ENCODE measurements around the gene DCAF15.
A peak's percentile ranks its signal among the peaks of the same experiment; 100 is the strongest.
"Not testable (repeated sequence)": the region's sequence is repeated elsewhere in the genome, so short reads cannot be mapped to it uniquely, and the experiment has no call there.

Gene DCAF15

DNA sequence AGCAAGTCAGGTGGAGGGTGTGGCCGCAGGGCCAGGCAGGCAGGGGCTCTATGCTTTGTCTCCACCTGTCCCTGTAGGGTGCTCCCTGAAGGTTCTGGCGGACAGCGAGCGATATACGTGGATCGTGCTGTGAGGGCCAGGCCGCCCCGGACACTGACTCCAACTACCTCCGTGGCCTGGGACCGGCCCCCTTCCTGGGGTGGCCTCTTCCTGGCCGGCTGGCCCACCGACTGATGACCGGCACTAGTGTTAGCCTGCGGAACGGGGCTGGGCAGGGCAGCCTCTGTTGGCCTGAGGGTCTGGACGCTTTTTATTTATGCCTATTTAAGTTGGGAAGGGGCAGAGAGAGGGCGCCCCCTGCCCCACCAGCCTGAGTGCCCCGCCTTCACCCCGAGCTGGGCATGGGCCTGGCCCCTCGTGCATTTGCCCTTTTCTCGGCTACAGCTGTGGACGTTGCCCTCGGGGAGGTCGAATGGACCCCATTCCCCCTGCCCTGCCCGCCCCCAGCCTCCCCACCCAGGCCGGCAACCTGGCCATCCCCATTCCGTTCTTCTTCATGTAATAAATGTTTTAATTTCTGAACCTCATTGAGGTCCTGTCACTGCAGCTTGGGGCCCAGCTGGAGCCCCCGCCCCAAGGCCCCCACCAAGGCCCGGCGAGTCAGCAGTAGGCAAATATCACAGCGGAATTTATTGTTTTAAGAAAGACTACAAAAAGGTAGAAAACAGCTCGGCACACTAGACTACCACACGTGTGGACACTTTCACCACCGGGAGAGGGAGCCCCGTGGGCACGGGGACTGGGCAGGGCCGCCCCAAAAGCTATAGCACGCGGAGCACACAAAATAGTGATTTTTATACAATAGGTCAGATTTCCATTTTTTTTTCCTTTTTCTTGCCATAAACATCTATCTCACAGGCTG is 8.8 kb downstream of the DCAF15 start:
- DNase-seq: no peak

DNA sequence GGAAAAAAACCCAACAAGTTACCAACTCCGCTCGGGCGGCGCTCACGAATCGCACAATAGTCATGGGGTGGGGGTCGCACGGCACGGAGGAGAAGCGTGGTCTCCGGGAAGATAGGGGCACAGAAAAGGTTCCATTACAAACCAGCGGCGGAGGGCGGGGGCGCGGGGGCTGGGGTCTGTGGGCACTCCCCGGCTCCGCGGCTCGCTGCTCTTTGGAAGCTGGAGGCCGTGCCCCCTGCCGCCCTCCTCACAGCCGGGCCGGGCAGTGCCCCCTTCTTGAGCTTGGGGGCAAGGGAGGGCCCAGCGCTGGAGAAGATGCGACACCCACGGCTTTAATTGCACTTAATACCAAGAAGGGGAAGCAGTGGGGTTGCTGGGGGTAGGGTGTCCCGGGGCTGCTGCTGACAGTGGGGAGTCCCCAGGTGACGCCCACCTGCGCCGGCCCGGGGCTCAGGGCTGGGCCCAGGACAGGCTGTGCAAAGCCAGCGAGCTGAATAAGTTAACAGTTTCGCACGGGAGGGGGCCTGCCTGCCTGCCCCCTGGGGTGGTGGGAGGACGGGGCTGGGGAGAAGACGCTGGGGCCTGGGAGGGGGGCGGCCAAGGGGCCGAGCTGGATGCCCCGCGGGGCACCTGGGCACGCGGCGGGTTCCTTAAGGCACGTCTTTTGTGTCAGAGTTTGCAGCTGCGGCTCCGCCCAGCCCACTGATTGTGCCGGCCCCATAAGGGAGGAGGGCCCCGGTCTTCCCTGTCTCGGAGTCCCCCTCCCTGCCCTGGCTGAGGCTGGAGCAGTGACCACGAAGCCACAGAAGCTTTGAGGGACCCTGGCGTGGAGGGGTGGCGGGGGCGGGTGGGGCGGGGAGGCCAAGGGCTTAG is 9.8 kb downstream of the DCAF15 start:
- no peak for DNase-seq

DNA sequence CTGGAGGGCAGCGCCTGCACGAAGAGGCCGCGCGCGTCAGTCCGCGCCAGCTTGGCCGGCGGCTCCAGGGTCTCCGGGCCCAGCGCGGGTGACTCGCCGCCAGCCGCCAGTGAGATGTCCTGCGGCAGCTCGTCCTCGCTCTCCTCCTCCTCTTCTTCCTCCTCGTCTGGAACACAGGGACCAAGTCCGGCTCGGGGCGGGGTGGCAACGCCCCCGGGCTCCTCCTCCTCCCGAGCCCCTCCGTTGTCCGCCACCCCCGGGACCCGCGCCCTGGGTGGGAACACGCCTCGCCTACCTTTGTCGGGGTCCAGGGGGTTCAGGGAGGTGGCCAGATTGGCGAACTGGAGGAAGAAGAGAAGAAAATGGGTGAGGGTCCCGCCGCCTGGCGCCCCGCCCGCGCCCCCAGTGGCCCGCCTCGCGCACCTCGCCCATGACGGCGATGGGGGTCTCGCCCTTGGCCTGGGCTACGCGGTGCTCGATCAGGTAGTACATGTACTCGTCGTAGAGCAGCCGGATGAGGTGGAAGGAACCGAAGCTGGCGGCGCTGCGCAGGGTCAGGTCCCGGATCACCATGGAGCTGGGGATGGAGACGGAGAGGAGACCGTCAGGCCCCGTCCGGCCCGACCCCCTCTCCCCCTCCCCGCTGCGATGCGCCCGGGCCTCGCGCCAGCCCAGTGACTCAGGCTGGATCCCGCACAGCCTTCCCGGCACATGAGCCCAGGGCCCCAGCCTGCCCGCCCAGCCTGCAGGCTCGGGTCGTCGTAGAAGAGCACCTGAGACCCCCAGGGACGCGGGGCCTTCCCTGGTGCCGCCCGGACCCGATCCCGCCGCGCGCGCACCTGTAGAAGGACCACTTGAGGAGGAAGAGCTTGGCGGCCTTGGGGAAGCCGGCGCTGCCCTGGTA is 10.6 kb downstream of the DCAF15 start:
- DNase-seq: no peak

DNA sequence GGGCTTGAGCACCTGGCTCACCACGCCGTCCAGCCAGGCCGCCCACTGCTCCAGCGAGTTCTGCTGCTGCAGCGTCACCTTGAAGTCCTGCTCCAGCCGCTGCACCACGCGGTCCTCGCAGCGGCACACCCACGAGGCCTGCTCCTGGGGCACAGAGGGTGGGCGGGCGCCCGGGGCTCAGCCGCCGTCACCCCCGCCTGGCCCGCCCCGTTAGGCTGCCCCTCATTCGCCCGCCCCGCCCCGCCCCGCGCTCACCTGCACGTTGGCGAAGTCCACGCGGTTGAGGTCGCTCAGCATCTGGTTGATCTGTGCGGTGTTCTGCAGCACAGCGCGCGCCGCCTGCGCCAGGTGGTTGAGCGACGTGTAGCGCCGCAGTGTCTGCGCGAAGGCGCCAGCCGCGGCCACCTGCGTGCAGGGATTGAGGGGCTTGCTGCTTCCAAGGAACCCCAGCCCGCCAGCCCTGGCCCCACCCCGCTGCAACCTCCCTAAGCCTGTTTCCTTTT is 11.3 kb downstream of the DCAF15 start:
- DNase-seq: no peak

DNA sequence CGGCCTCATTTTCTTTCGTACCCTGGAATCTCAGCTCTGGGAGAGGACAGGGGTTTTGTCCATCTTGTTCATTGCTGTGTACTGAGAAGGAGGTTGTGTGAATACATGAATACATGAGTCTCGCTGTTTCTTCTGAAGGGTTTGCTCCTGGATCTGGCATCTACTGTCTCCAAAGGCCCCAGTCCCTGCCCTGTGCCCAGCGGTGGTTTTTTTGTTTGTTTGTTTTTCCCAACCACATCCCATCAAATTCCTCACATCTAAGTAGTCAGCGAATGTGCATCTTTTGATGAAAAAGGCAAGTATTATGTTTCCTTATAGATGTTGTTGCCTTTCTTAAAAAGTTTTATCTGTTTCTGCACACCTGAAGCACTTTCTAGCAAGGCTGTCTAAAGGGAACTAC is 12.5 kb downstream of the DCAF15 start:
- no peak for DNase-seq

DNA sequence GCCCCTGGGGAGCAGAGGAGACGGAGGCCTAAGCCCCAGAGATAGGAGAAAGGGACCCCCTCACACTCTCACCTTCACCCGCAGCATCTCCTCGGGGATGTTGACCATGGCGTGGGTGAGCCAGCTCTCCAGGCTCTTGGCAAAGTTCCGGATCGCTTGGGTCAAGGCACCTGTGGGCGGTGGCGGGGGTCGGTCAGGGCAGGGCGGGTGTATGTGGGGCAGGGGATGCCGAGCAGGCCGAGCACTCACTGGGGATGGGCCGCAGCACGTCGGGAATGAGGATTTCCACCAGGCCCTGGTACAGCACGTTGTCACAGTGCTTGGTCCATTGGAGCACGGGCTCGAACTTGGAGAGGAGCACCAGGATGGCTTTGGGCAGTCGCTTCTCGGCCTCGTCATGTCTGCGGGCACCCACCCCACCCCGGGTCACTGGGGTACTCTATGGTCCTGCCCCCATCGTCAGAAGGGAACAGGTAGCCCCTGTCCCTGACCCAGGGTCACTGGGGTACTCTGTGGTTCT is 13.1 kb downstream of the DCAF15 start:
- no peak for DNase-seq

DNA sequence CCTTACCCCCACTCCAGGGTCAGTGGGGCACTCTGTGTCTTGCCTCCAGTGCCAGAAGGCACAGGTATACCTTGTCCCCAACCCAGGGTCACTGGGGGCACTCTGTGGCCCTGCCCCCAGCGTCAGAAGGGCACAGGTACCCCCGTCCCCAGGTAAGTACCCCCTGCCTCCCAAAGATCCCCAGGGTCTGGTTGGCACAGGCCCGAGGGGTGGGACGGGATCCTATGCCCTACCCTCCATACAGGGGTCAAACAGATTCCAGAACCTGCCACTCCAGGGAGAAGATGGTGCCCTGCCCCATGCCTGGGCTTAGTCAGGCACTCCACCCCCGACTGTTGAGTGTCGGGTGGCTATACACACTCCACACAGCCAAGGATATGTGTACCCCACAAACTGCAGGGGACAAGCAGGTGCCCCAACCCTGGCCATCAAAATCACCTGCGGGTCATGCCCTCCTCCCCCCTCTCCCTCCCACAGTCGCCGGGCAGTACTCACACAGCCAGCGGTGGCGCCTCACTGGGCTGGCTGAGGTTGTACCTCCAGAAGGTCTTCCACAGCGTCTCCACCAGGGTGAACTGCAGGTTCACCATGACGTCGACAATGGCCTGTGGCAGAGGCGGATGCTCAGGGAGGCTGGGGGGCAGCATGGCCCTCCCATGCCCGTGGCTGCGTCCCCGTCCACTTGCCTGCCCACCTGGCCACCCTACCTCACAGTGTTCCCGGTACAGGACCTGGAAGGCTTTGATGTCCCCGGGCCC is 13.8 kb downstream of the DCAF15 start:
- no peak for DNase-seq

DNA sequence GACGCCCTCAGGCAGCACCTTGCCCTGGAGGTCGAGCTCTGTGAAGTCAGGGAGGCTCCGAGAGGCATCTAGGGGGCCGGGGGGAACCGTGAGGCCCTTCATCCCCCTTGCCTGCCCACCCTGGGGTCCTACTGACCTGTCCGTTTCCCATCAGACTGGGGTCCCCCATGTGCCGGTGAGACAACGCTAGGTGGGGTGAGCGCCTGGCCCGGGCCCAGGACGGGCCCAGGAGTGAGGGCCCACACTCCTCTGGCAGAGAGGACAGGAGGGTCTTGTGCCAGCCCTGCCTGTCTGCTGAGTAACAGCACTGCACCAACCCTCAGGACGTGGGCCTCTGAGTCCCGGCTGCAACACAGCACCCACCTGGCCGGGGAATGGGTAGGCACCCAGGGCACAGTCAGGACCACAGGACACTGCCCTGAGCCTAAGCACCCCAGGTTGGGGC is 14.4 kb downstream of the DCAF15 start:
- DNase-seq: no peak

DNA sequence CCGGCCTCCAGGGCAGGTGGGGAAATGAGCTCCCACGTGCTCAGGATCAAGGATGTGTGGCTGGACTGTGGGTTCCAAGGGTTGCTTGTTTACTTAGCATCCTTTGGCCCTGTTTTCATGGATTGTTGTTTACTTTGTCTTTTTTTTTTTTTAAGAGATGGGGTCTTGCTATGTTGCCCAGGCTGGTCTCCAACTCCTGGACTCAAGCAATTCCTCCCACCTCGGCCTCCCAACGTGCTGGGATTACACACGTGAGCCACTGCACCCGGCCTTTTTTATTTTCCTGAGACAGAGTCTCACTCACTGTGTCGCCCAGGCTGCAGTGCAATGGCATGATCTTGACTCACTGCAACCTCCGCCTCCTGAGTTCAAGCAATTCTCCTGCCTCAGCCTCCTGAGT is 14.9 kb downstream of the DCAF15 start:
- not testable (repeated sequence) for DNase-seq

DNA sequence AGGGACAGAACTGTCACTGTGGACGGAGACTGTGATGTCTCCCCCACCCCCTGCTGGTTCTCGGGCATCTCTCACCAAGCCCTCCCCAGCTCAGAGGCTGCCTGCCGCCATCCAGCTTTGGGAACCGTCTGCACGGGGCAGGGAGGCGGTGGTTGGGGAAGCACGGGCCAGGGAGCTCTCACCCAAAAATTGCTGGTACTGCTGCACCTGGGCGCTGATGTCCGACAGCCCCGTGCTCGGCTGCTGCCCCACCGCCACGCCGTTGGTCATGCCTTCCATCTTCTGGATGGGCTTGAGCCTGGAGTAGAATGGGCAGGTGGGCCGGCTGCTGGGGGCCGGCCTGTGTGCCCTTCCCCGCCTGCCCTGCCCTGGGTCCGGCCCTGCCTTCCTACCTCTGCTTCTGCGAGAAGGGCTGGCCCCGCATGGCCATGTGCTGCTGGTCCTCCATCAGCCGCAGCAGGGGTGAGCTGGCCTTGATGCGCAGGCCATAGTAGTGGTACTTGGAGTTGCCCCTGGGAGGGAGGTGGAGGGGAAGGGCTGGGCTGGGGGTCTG is 16.1 kb downstream of the DCAF15 start:
- no peak for DNase-seq

DNA sequence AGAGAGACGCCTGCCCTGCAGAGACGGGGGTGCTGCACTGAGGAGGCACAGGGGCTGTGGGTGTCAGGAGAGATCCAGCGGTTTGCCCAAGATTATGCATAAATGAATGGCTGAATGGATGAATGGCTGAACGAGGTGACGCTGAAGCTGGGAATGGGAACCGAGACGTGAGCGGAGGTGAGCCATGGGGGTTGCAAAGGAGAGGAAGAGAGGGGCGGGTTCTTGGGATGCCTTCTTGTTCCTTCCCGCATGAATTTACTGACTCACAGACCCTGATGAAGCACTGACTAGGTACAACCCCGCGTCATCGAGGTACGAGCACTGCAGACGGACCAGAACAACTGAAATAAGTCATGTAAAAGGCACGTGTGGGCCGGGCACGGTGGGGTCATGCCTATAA is 16.7 kb downstream of the DCAF15 start:
- no peak for DNase-seq

DNA sequence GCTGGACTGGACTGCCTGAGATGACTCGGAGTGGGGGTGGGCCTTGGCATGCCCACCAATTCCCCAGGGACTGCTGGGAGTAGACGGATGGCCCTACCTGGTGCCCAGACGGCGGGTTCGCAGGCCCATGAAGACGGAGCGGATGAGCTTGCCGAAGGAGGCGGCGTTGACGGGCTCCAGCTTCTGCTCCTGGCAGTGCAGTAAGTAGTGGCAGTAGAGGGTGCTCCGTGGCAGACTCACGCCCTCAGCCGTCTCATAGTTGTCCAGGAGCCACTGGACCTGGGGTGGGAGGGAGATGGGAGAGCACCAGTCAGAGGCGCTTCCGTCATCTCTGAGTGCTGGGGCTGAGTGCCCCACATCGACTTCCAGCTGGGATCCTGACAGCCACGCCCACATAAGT is 17.6 kb downstream of the DCAF15 start:
- no peak for DNase-seq

DNA sequence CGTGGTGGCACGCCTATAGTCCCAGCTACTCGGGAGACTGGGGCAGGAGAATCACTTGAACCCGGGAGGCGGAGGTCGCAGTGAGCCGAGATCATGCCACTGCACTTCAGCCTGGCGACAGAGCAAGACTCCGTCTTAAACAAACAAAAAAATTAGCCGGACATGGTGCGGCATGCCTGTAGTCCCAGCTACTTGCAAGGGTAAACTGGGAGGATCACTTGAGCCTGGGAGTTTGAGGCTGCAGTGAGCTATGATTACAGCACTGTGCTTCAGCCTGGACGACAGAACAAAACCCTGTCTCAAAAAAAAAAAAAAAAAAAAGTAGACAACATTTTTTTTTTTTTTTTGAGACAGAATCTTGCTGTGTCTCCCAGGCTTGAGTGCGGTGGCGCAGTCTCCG is 19.6 kb downstream of the DCAF15 start:
- not testable (repeated sequence) for DNase-seq

DNA sequence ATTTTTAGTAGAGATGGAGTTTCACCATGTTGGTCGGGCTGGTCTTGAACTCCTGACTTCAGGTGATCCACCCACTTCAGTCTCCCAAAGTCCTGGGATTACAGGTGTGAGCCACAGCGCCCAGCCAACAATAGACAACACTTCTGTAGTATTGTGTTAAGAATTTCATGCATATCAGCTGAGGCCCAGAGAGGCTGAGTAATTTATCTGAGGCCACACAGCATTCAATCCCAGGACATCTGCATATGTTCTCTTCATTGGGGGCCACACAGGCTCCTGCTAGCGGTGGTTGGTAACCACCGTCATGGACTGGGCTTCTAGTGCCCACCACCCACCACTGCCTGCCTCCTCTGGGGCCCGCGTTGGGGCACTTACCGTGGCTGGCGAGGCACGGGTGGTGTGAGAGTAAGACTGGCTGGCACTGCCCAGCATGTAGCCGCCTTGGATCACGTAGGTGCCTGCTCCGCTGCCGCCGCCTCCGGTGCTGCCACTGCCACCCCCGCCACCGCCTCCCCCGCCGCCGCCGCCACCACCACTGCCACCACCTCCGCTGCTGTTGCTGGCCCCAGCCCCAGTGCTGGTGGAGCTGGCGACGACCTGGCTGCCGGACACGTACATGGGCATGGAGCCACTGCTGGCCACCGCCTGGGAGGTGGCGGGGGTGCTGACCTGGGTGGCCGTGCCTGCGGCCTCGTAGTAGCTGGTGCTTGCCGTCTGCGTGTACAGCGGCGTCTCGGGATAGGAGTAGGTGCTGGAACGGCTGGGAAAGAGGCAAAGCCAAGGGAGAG is 20.3 kb downstream of the DCAF15 start:
- DNase-seq: no peak

DNA sequence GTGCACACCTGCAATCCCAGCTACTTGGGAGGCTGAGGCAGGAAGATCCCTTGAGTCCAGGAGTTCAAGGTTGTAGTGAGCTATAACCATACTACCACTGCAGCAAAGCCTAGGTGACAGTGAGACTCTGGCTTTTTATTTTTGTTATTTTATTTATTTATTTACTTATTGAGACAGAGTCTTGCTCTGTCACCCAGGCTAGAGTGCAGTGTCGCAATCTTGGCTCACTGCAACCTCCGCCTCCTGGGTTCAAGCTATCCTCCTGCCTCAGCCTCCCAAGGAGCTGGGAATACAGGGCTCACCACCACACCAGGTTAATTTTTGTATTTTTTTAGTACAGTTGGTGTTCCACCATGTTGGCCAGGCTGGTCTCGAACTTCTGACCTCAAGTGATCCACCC is 21.2 kb downstream of the DCAF15 start:
- not testable (repeated sequence) for DNase-seq

DNA sequence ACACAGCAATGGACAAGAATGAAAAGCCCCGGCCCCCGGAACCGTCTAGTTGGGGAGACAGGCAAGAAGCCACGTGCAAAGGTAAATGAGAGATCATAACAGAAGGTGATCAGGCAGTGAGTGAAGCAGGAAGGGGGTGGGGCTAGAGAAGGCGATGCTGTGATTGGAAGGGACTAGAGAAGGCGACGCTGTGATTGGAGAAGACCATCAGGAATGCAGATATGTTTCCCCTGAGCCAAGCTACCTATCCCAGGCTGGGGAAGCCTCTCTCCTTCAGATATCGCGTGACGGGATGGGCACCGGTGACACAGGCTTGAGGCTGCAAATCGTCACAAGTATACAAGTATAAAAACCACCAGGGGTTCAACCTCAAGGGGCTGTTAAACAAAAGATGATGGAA is 21.8 kb downstream of the DCAF15 start:
- peak; percentile 54 for DNase-seq

DNA sequence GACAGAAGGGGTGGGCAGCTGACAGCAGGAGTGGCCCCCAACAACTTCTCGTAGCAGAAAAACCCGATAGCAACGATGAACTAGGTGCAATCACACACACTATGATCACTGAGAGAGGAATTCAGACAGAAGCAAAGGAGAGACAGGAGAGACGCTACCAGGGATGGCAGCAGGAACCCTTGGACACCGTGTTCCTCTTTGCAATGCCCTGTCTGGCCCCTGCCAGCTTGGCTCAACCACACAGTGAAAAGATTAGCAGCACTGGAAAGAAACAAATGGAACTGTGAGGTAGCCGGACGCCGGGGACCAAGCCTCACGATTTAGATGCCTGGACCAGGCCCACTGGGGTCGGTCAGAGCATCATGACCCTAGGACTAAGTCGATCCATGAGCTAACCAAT is 23.6 kb downstream of the DCAF15 start:
- DNase-seq: no peak

DNA sequence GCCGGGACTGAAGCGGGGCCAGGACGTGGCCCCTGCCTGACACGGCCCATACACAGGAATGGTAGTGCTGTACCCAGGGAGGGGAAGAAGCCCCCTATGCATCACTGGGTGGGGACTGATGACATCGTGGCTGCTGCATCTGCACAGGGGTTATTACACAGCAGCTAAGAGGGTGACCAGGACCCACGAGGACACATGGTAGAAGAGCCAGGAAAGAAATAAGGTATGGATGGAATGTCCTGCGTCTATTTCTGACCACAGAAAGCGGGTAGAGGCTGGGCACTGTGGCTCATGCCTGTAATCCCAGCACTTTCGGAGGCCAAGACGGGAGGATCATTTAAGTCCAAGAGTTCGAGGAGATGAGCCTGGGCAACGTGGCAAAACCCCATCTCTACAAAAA is 24.1 kb downstream of the DCAF15 start:
- DNase-seq: no peak

DNA sequence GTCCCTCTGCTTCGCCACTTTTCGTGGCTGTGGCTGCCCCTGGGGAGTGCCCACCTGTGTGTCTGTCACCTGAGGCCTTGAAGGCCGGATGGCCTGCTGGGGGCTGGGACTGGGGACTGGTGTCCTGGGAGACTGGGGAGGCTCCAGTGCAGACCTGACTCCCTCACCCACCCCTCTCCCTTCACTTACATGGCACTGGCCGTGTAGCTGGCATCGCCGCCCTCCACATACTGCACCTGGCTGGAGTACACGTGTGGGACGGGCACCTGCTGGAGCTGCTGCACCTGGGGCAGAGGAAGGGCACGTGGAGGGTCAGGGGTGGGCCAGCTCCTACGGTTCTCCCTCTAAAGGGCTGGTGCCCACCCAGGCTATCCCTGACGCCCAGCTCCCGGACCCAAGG is 25.5 kb downstream of the DCAF15 start:
- DNase-seq: no peak

All from stimulated activated CD4-positive, alpha-beta T cell treated with anti-CD3 and anti-CD28 coated beads, Interleukin-15, amount 100 ng/mL, for 24 hours (primary cell).